Measurements from ENCODE around the gene WDR36. TPM values are rescaled to one million over a fixed set of nuclear protein-coding genes. Genes with fewer than 3 reads are reported as not detected.

WDR36 gene
- total and polyA plus RNA-seq, 10 of the 15 experiments (the other 5 are each of a cell fraction or from before 2014, with no cell fraction given): 13.3 to 61.8 (median 47.0) TPM

DNA sequence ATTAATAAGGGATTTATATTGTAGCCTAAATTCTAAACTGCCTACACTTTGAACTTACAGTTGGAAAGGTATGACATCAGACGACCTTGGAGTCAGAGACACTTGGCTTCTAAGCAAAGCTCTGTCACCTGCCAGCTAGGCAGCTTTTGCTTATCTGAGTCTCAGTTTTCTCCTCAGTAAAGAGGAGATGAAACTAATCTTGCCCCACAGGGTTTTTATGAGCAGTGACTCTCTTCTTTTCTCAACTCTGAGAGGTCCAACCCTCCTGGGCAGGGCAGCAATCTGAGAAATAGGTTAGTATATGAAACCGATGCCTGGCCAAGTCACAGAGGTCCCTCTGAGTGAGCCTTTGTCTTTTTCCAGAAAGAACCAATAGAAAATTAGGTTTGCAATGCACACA is 53.9 kb downstream of the WDR36 start (continued):
- TF ChIP-seq MYC (IDR thresholded peaks at IDR 0.05; ENCODE audit: insufficient read depth, insufficient read length, insufficient replicate concordance, low read length, severe bottlenecking) (no peak), EZH2 (IDR thresholded peaks at IDR 0.05; ENCODE audit: borderline replicate concordance, control insufficient read depth, low read depth, low read length) (no peak), EED (IDR thresholded peaks at IDR 0.05; ENCODE audit: low read depth) (no peak), CHD2 (IDR thresholded peaks at IDR 0.05; ENCODE audit: borderline replicate concordance, low read depth, low read length) (no peak), IKZF2 (IDR thresholded peaks at IDR 0.05) (no peak), MXI1 (IDR thresholded peaks at IDR 0.05; ENCODE audit: low read depth, low read length) (no peak), SP1 (IDR thresholded peaks at IDR 0.05; ENCODE audit: low read depth, low read length) (no peak), CHD1 (IDR thresholded peaks at IDR 0.05; ENCODE audit: low read depth, low read length) (no peak), SUZ12 (IDR thresholded peaks at IDR 0.05; ENCODE audit: unreplicated experiment) (no peak)
- TF ChIP-seq, protein P1, sequence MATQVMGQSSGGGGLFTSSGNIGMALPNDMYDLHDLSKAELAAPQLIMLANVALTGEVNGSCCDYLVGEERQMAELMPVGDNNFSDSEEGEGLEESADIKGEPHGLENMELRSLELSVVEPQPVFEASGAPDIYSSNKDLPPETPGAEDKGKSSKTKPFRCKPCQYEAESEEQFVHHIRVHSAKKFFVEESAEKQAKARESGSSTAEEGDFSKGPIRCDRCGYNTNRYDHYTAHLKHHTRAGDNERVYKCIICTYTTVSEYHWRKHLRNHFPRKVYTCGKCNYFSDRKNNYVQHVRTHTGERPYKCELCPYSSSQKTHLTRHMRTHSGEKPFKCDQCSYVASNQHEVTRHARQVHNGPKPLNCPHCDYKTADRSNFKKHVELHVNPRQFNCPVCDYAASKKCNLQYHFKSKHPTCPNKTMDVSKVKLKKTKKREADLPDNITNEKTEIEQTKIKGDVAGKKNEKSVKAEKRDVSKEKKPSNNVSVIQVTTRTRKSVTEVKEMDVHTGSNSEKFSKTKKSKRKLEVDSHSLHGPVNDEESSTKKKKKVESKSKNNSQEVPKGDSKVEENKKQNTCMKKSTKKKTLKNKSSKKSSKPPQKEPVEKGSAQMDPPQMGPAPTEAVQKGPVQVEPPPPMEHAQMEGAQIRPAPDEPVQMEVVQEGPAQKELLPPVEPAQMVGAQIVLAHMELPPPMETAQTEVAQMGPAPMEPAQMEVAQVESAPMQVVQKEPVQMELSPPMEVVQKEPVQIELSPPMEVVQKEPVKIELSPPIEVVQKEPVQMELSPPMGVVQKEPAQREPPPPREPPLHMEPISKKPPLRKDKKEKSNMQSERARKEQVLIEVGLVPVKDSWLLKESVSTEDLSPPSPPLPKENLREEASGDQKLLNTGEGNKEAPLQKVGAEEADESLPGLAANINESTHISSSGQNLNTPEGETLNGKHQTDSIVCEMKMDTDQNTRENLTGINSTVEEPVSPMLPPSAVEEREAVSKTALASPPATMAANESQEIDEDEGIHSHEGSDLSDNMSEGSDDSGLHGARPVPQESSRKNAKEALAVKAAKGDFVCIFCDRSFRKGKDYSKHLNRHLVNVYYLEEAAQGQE (IDR thresholded peaks at IDR 0.05; ENCODE audit: low read depth, low read length): no peak

DNA sequence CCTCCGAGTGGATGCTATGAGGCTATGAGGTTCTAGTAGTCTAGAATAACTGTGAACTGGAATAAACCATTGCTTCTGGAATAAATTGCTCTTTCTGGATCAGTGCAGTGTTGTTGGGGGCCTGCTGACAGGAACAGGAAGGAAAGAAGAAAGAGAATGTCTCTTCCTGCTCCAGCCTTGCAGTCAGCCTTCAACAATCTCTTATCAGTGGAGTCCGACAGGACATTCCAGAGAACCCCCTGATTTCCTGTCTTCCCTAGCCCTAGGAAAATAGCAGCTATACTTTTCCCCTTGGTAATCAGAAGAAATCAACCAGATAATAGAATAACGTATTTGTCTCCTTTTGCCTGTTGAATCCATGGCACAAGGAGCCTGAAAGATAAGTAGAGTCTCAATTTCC is 55.4 kb downstream of the WDR36 start:
- ChIA-PET CTCF (interaction anchor here (0.7 to 1.7 kb wide), 2 partner anchors 12 to 108 kb away, joined by 3 read pairs; no protein-coding TSS in a partner anchor), SMC1A (ENCODE audit: uncharacterized antibody, unreplicated experiment) (interaction anchor here (2.4 kb wide), 1 partner anchor 11 kb away, joined by 6 read pairs; no protein-coding TSS in a partner anchor), RAD21 (ENCODE audit: unreplicated experiment) (no interaction called here), POLR2A (no interaction called here)
- intact Hi-C loops (cut with micrococcal nuclease; ENCODE audit: unreplicated experiment): no loop called here
- Histone ChIP-seq H2AFZ (ENCODE audit: control insufficient read depth, low read depth, low read length) (no peak overlapping the region), H3K9ac (ENCODE audit: control insufficient read depth, insufficient read depth, low read length) (no peak overlapping the region), H3K9me3 (replicated peaks; ENCODE audit: control insufficient read depth, insufficient read depth, low read length) (no peaks in the 10 kb centered on the region), H3K27me3 (replicated peaks in 1 of 2; ENCODE audit: control insufficient read depth in 2 of 2, insufficient read depth in 2 of 2, low read length in 1 of 2) (no peaks in the 10 kb centered on the region), H3K27ac (ENCODE audit: control insufficient read depth, insufficient read depth) (no peak overlapping the region), H3K36me3 (ENCODE audit: control insufficient read depth in 2 of 2, insufficient read depth in 2 of 2, low read length in 1 of 2) (no peaks in the 10 kb centered on the region), H3K4me2 (ENCODE audit: control insufficient read depth, insufficient read depth) (no peak overlapping the region), H3K79me2 (ENCODE audit: control insufficient read depth, insufficient read depth, low read length) (no peaks in the 10 kb centered on the region), H3K4me3 (no peak overlapping the region), H3K4me1 (ENCODE audit: control insufficient read depth, insufficient read depth, low read length) (peaks cover 9% of the 10 kb centered on the region), H4K20me1 (ENCODE audit: control insufficient read depth, insufficient read depth) (no peaks in the 10 kb centered on the region)
- in situ Hi-C loops (cut with MboI): no loop called here
- BruUV-seq (replicated peaks): no TSS peak
- FAIRE-seq (no peak), DNase-seq (ENCODE audit: low read depth, low spot score) (no peak), ATAC-seq (no peak)
- WGBS (ENCODE audit: insufficient coverage, insufficient replicate concordance, low lambda C conversion rate, missing lambda C conversion rate): 65% methylated on average over 3 of the region's 3 CpGs
- TF ChIP-seq KDM1A (IDR thresholded peaks at IDR 0.05; ENCODE audit: borderline replicate concordance) (no peak), STAT3 (IDR thresholded peaks at IDR 0.05; ENCODE audit: low read depth, low read length) (no peak), ZSCAN29 (IDR thresholded peaks at IDR 0.05) (no peak), CREB1 (IDR thresholded peaks at IDR 0.05; ENCODE audit: low read depth) (no peak)
- TF ChIP-seq, protein P2, sequence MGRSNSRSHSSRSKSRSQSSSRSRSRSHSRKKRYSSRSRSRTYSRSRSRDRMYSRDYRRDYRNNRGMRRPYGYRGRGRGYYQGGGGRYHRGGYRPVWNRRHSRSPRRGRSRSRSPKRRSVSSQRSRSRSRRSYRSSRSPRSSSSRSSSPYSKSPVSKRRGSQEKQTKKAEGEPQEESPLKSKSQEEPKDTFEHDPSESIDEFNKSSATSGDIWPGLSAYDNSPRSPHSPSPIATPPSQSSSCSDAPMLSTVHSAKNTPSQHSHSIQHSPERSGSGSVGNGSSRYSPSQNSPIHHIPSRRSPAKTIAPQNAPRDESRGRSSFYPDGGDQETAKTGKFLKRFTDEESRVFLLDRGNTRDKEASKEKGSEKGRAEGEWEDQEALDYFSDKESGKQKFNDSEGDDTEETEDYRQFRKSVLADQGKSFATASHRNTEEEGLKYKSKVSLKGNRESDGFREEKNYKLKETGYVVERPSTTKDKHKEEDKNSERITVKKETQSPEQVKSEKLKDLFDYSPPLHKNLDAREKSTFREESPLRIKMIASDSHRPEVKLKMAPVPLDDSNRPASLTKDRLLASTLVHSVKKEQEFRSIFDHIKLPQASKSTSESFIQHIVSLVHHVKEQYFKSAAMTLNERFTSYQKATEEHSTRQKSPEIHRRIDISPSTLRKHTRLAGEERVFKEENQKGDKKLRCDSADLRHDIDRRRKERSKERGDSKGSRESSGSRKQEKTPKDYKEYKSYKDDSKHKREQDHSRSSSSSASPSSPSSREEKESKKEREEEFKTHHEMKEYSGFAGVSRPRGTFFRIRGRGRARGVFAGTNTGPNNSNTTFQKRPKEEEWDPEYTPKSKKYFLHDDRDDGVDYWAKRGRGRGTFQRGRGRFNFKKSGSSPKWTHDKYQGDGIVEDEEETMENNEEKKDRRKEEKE (IDR thresholded peaks at IDR 0.05): no peak

Data from GM12878 (cell line).